Prostate gland (tissue), 2 donors: Measurements from ENCODE around the gene LRCH4. TPM values are rescaled to one million over a fixed set of nuclear protein-coding genes. Genes with fewer than 3 reads are reported as not detected.
A peak's percentile ranks its signal among the peaks of the same experiment; 100 is the strongest.
"Not testable (repeated sequence)": the region's sequence is repeated elsewhere in the genome, so short reads cannot be mapped to it uniquely, and the experiment has no call there.

Experiments
- DNase-seq: peaks from one replicate; pipeline ENCODE4 v3.0.0-alpha.2; 2019; ENCODE audit warnings: low spot score
- H3K27ac ChIP-seq, 2 donors: fragments of 200-600 bp; sonication (generic); 2 replicates each; pipeline ENCODE4 v1.5.1; 2017 to 2019
- H3K27me3 ChIP-seq: fragments of 200-600 bp; sonication (generic); replicated peaks from 2 replicates; pipeline ENCODE4 v1.5.1; 2019; ENCODE audit not compliant: insufficient read depth
- H3K36me3 ChIP-seq, 2 donors: fragments of 200-600 bp; sonication (generic); 1 replicate in 1 of 2; 2 replicates in 1 of 2; pipeline versions ENCODE4 v1.5.1 to v1.8.1; 2017 to 2019
- H3K4me1 ChIP-seq: fragments of 200-600 bp; sonication (generic); replicated peaks from 2 replicates; pipeline ENCODE4 v1.5.1; 2019
- H3K4me3 ChIP-seq, 2 donors: fragments of 200-600 bp; sonication (generic); 2 replicates each; pipeline ENCODE4 v1.5.1; 2017 to 2019
- H3K9me3 ChIP-seq: fragments of 200-600 bp; sonication (generic); 2 replicates; pipeline ENCODE4 v1.5.1; 2017
- CTCF ChIP-seq, 4 experiments: fragments of 200-600 bp in 2 of 4; fragments of 450-650 bp in 2 of 4; sonication (generic) in 2 of 4; IDR thresholded peaks; 1 replicate in 3 of 4; 2 replicates in 1 of 4; pipeline ENCODE4 v1.5.1; 2016 to 2019; ENCODE audit warnings: antibody characterized with exemption in 4 of 4, mild to moderate bottlenecking in 2 of 4, moderate library complexity in 2 of 4
- POLR2A ChIP-seq: fragments of 450-650 bp; IDR thresholded peaks from one replicate; pipeline ENCODE4 v1.6.1; 2016; ENCODE audit warnings: antibody characterized with exemption, mild to moderate bottlenecking
- POLR2AphosphoS5 ChIP-seq: sonication (generic); formaldehyde crosslinking; IDR thresholded peaks from one replicate; pipeline ENCODE4 v1.6.1; 2017; ENCODE audit warnings: antibody characterized with exemption
- WGBS: methylation state at CpG from one replicate; pipeline ENCODE4 v1.1.5; 2018; 5-methylcytosine and 5-hydroxymethylcytosine counted together
- intact Hi-C: fragments of 100-400 bp; cut with DNase I; formaldehyde crosslinking; loops from one replicate; pipeline ENCODE4 v1.14.2; 2022
- total RNA-seq, 2 donors: library from RNA; depleted of rRNA; stranded (reverse); fragments of >200 nt; gene quantifications; one replicate each; pipeline ENCODE4 v1.1.0, GENCODE V29; 2016

The LRCH4 gene
- total RNA-seq, 2 donors from 2014 or later: 66.8 to 202 TPM

GRCh38 chr7:100559127-100559526 lies 26.8 kb downstream of the LRCH4 start:
- WGBS: 75% methylated on average over 4 of the region's 4 CpGs
- Histone ChIP-seq H3K4me1 (no peaks in the 10 kb centered on the region), H3K4me3 (no peak overlapping the region), H3K27me3 (no peaks in the 10 kb centered on the region), H3K36me3 (peaks cover 0 to 11% of the 10 kb centered on the region in 2 donors), H3K9me3 (no peaks in the 10 kb centered on the region), H3K27ac (no peak overlapping the region)
- TF ChIP-seq POLR2A (no peak), POLR2AphosphoS5 (no peak), CTCF (IDR thresholded peaks at IDR 0.05) (no peak)
- intact Hi-C loops: no loop called here
- no peak for DNase-seq

GRCh38 chr7:100556541-100556940 lies 29.4 kb downstream of the LRCH4 start:
- H3K36me3 ChIP-seq: peaks cover 0 to 11% of the 10 kb centered on the region in 2 donors
- no peak for TF ChIP-seq POLR2A
- no peak for TF ChIP-seq POLR2AphosphoS5
- TF ChIP-seq CTCF (IDR thresholded peaks at IDR 0.05): no peak
- 85% methylated on average over 4 of the region's 4 CpGs for WGBS
- no peaks in the 10 kb centered on the region for H3K9me3 ChIP-seq
- intact Hi-C loops: no loop called here
- H3K4me1 ChIP-seq: no peaks in the 10 kb centered on the region
- H3K27me3 ChIP-seq: no peaks in the 10 kb centered on the region
- no peak overlapping the region for H3K4me3 ChIP-seq
- no peak for DNase-seq
- H3K27ac ChIP-seq: no peak overlapping the region

GRCh38 chr7:100555701-100556100 lies 30.2 kb downstream of the LRCH4 start:
- Histone ChIP-seq H3K9me3 (no peaks in the 10 kb centered on the region), H3K4me3 (no peak overlapping the region), H3K36me3 (peaks cover 0 to 11% of the 10 kb centered on the region in 2 donors), H3K4me1 (no peaks in the 10 kb centered on the region), H3K27me3 (no peaks in the 10 kb centered on the region), H3K27ac (no peak overlapping the region)
- WGBS: 75% methylated on average over 5 of the region's 5 CpGs
- no peak for TF ChIP-seq POLR2A
- no peak for TF ChIP-seq POLR2AphosphoS5
- no peak for TF ChIP-seq CTCF (IDR thresholded peaks at IDR 0.05)
- intact Hi-C loops: no loop called here
- DNase-seq: no peak

GRCh38 chr7:100553032-100553431 lies 32.9 kb downstream of the LRCH4 start:
- Histone ChIP-seq H3K9me3 (no peaks in the 10 kb centered on the region), H3K27ac (no peak overlapping the region), H3K36me3 (peaks cover 0 to 11% of the 10 kb centered on the region in 2 donors), H3K4me1 (peaks cover 4% of the 10 kb centered on the region), H3K4me3 (no peak overlapping the region), H3K27me3 (no peaks in the 10 kb centered on the region)
- no peak for DNase-seq
- 96% methylated on average over 3 of the region's 3 CpGs for WGBS
- TF ChIP-seq CTCF (IDR thresholded peaks at IDR 0.05) (no peak), POLR2A (no peak), POLR2AphosphoS5 (no peak)
- intact Hi-C loops: no loop called here

- Histone ChIP-seq H3K27me3 (no peaks in the 10 kb centered on the region), H3K9me3 (no peaks in the 10 kb centered on the region), H3K27ac (no peak overlapping the region), H3K4me1 (peaks cover 9% of the 10 kb centered on the region), H3K4me3 (no peak overlapping the region), H3K36me3 (peaks cover 0 to 11% of the 10 kb centered on the region in 2 donors)
- WGBS: 98% methylated on average over 2 of the region's 2 CpGs
- TF ChIP-seq CTCF (IDR thresholded peaks at IDR 0.05): no peak
- TF ChIP-seq POLR2A: no peak
- no peak for TF ChIP-seq POLR2AphosphoS5
- DNase-seq: no peak
- intact Hi-C loops: no loop called here
These were observed 33.4 kb downstream of the LRCH4 start for GRCh38 chr7:100552532-100552931.

- H3K9me3 ChIP-seq, DNase-seq, H3K36me3 ChIP-seq, H3K27me3 ChIP-seq, intact Hi-C loops, H3K4me3 ChIP-seq: not testable (repeated sequence)
- H3K27ac ChIP-seq: peak overlapping the region; percentile 93 to 94
- H3K4me1 ChIP-seq: peaks cover 44% of the 10 kb centered on the region
- 79% methylated on average over 5 of the region's 5 CpGs for WGBS
These were observed 37.5 kb downstream of the LRCH4 start for GRCh38 chr7:100548446-100548845.
